Stimulated activated CD8-positive, alpha-beta memory T cell treated with anti-CD3 and anti-CD28 coated beads, Interleukin-12 subunit alpha, Interleukin-12 subunit beta, amount 100 ng/mL, for 1 hour (primary cell): ENCODE data around the gene TIMELESS.
A peak's percentile ranks its signal among the peaks of the same experiment; 100 is the strongest.
"Not testable (repeated sequence)": the region's sequence is repeated elsewhere in the genome, so short reads cannot be mapped to it uniquely, and the experiment has no call there.

Experiments
- DNase-seq: peaks from one replicate; pipeline ENCODE4 v3.0.0-alpha.2; 2020; ENCODE audit warnings: low read depth

TIMELESS gene

GRCh38 chr12:56448860-56449621 lies at the start of gene TIMELESS:
TSS of gene TIMELESS (minus strand) at chr12:56449426. CDS start at chr12:56434170, 15,256 bp downstream.
- DNase-seq, result peak; percentile 70

- DNase-seq, result not testable (repeated sequence)
Measured at GRCh38 chr12:56498126-56498902, 49.1 kb upstream of the TIMELESS start.

GRCh38 chr12:56496704-56497103 lies 47.5 kb upstream of the TIMELESS start:
- DNase-seq, result peak; percentile 43

GRCh38 chr12:56494481-56494880 lies 45.3 kb upstream of the TIMELESS start:
- not testable (repeated sequence) for DNase-seq

- DNase-seq, result not testable (repeated sequence)
Measured at GRCh38 chr12:56494106-56494415, 44.8 kb upstream of the TIMELESS start.

GRCh38 chr12:56493409-56494105 lies 44.3 kb upstream of the TIMELESS start:
- not testable (repeated sequence) for DNase-seq

GRCh38 chr12:56490360-56490759 lies 41.1 kb upstream of the TIMELESS start:
- DNase-seq, result no peak

- DNase-seq, result peak; percentile 48
Measured at GRCh38 chr12:56488041-56488955, 39.1 kb upstream of the TIMELESS start, which contains the start of gene GLS2. TSS of gene GLS2 (minus strand) at chr12:56488161. CDS start at chr12:56488118, 43 bp downstream.

- no peak for DNase-seq
Measured at GRCh38 chr12:56487448-56488040, 38.3 kb upstream of the TIMELESS start.

- no peak for DNase-seq
Measured at GRCh38 chr12:56486694-56487093, 37.5 kb upstream of the TIMELESS start.

- DNase-seq, result no peak
Measured at GRCh38 chr12:56484566-56484965, 35.3 kb upstream of the TIMELESS start.

GRCh38 chr12:56479625-56480024 lies 30.4 kb upstream of the TIMELESS start:
- no peak for DNase-seq

GRCh38 chr12:56477521-56478225 lies 28.4 kb upstream of the TIMELESS start:
- no peak for DNase-seq

GRCh38 chr12:56476972-56477432 lies 27.8 kb upstream of the TIMELESS start:
- no peak for DNase-seq

GRCh38 chr12:56476143-56476542 lies 26.9 kb upstream of the TIMELESS start:
- DNase-seq, result no peak

- DNase-seq, result no peak
Measured at GRCh38 chr12:56474389-56474788, 25.2 kb upstream of the TIMELESS start.

- DNase-seq, result no peak
Measured at GRCh38 chr12:56469007-56469930, 20.0 kb upstream of the TIMELESS start.

- peak; percentile 89 for DNase-seq
Measured at GRCh38 chr12:56468216-56469006, 19.2 kb upstream of the TIMELESS start, which contains the start of gene SPRYD4. TSS of gene SPRYD4 (plus strand) at chr12:56468578. CDS start at chr12:56468592, 14 bp downstream.
